Transverse colon (tissue), 4 donors: Measurements from ENCODE around the gene NID1. TPM values are rescaled to one million over a fixed set of nuclear protein-coding genes. Genes with fewer than 3 reads are reported as not detected.

Experiments
- DNase-seq: peaks from one replicate; pipeline ENCODE4 v3.0.0-alpha.2; 2019
- H3K27ac ChIP-seq, 4 donors: fragments of 200-600 bp; sonication (generic); 2 replicates each; pipeline ENCODE4 v1.5.1; 2016 to 2018; ENCODE audit warnings: inconsistent platforms in 4 of 4
- H3K27me3 ChIP-seq: fragments of 200-600 bp; sonication (generic); 2 replicates; pipeline ENCODE4 v1.5.1; 2017; ENCODE audit warnings: inconsistent platforms
- H3K36me3 ChIP-seq, 4 donors: fragments of 200-600 bp; sonication (generic); 2 replicates each; pipeline ENCODE4 v1.5.1; 2017 to 2019; ENCODE audit warnings: inconsistent platforms in 4 of 4
- H3K4me1 ChIP-seq, 4 donors: fragments of 200-600 bp; sonication (generic); 2 replicates each; pipeline ENCODE4 v1.5.1; 2017 to 2020; ENCODE audit warnings: inconsistent platforms in 4 of 4
- H3K4me3 ChIP-seq, 4 donors: fragments of 200-600 bp; sonication (generic); 1 replicate in 1 of 4; 2 replicates in 3 of 4; pipeline versions ENCODE4 v1.5.1 to v1.6.1; 2017 to 2019; ENCODE audit warnings: inconsistent platforms in 4 of 4
- H3K9me3 ChIP-seq, 2 donors: fragments of 200-600 bp; sonication (generic); 2 replicates each; pipeline ENCODE4 v1.5.1; 2017 to 2019; ENCODE audit warnings: inconsistent platforms in 2 of 2
- EP300 ChIP-seq: sonication (generic); formaldehyde crosslinking; IDR thresholded peaks from one replicate; pipeline ENCODE4 v1.6.1; 2017; ENCODE audit warnings: antibody characterized with exemption, low read depth
- POLR2A ChIP-seq: fragments of 450-650 bp; IDR thresholded peaks from one replicate; pipeline ENCODE4 v1.6.1; 2016; ENCODE audit warnings: antibody characterized with exemption, mild to moderate bottlenecking, moderate library complexity
- POLR2AphosphoS5 ChIP-seq, 3 donors: sonication (generic); formaldehyde crosslinking; IDR thresholded peaks; one replicate each; pipeline ENCODE4 v1.6.1; 2016; ENCODE audit warnings: antibody characterized with exemption in 3 of 3
- WGBS, 2 donors: methylation state at CpG; one replicate each; pipeline ENCODE4 v1.1.5; 2018; ENCODE audit warnings: low coverage in 1 of 2; 5-methylcytosine and 5-hydroxymethylcytosine counted together
- in situ Hi-C, 4 donors: fragments of 200-750 bp; cut with MboI; loops; one replicate each; pipeline versions ENCODE4 v1.15.0 to v1.15.1; 2017; ENCODE audit warnings: low sequenced_read_pairs in 3 of 4, low pct_ligation_motif_present in 1 of 4, low pct_unique_long_range_greater_than_20kb in 1 of 4
- intact Hi-C: fragments of 100-400 bp; cut with DNase I; formaldehyde crosslinking; loops from one replicate; pipeline ENCODE4 v1.15.1; 2023; ENCODE audit warnings: low total_unique reads
- total RNA-seq, 4 donors: library from RNA; depleted of rRNA; stranded (reverse); fragments of >200 nt; gene quantifications; one replicate each; pipeline ENCODE4 v1.1.0, GENCODE V29; 2016
- TF ChIP-seq, protein P1 (sequence below), 5 experiments: fragments of 200-600 bp in 3 of 5; fragments of 450-650 bp in 2 of 5; sonication (generic) in 3 of 5; IDR thresholded peaks; 1 replicate in 2 of 5; 2 replicates in 3 of 5; pipeline ENCODE4 v1.5.1; 2016 to 2017; ENCODE audit warnings: antibody characterized with exemption in 5 of 5, inconsistent platforms in 3 of 5, mild to moderate bottlenecking in 2 of 5, moderate library complexity in 1 of 5

Gene NID1
- total RNA-seq, 4 donors from 2014 or later, result 42.7 to 133 (median 63.5) TPM

GRCh38 chr1:236070753-236071152 is 5.9 kb upstream of the NID1 start:
- intact Hi-C loops, result no loop called here
- no peak for DNase-seq
- in situ Hi-C loops, result no loop called here
- peaks cover 11% of the 10 kb centered on the region for H3K27me3 ChIP-seq
- peaks cover 4 to 13% (median 9%) of the 10 kb centered on the region in 4 donors for H3K4me1 ChIP-seq
- H3K36me3 ChIP-seq, result no peaks in the 10 kb centered on the region
- H3K27ac ChIP-seq, result no peak overlapping the region
- H3K9me3 ChIP-seq, result peaks cover 0 to 4% of the 10 kb centered on the region in 2 donors
- H3K4me3 ChIP-seq, result no peak overlapping the region
- TF ChIP-seq POLR2A, result no peak
- no peak for TF ChIP-seq POLR2AphosphoS5 (IDR thresholded peaks at IDR 0.05)
- TF ChIP-seq EP300, result no peak
- TF ChIP-seq, protein P1, sequence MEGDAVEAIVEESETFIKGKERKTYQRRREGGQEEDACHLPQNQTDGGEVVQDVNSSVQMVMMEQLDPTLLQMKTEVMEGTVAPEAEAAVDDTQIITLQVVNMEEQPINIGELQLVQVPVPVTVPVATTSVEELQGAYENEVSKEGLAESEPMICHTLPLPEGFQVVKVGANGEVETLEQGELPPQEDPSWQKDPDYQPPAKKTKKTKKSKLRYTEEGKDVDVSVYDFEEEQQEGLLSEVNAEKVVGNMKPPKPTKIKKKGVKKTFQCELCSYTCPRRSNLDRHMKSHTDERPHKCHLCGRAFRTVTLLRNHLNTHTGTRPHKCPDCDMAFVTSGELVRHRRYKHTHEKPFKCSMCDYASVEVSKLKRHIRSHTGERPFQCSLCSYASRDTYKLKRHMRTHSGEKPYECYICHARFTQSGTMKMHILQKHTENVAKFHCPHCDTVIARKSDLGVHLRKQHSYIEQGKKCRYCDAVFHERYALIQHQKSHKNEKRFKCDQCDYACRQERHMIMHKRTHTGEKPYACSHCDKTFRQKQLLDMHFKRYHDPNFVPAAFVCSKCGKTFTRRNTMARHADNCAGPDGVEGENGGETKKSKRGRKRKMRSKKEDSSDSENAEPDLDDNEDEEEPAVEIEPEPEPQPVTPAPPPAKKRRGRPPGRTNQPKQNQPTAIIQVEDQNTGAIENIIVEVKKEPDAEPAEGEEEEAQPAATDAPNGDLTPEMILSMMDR (IDR thresholded peaks at IDR 0.05), result no peak

- TF ChIP-seq POLR2AphosphoS5 (IDR thresholded peaks at IDR 0.05) (no peak), POLR2A (no peak), EP300 (no peak)
- TF ChIP-seq, protein P1 (IDR thresholded peaks at IDR 0.05), result no peak
- in situ Hi-C loops (no loop called here), intact Hi-C loops (no loop called here)
- Histone ChIP-seq H3K27ac (no peak overlapping the region), H3K9me3 (peaks cover 0 to 4% of the 10 kb centered on the region in 2 donors), H3K4me1 (peaks cover 7 to 18% (median 12%) of the 10 kb centered on the region in 4 donors), H3K27me3 (peaks cover 20% of the 10 kb centered on the region), H3K36me3 (no peaks in the 10 kb centered on the region), H3K4me3 (no peak overlapping the region)
- WGBS, 2 donors, result 73 to 82% methylated on average over 3 to 5 of the region's 5 CpGs
- no peak for DNase-seq
Observed at GRCh38 chr1:236069796-236070195, 4.9 kb upstream of the NID1 start.

DNA sequence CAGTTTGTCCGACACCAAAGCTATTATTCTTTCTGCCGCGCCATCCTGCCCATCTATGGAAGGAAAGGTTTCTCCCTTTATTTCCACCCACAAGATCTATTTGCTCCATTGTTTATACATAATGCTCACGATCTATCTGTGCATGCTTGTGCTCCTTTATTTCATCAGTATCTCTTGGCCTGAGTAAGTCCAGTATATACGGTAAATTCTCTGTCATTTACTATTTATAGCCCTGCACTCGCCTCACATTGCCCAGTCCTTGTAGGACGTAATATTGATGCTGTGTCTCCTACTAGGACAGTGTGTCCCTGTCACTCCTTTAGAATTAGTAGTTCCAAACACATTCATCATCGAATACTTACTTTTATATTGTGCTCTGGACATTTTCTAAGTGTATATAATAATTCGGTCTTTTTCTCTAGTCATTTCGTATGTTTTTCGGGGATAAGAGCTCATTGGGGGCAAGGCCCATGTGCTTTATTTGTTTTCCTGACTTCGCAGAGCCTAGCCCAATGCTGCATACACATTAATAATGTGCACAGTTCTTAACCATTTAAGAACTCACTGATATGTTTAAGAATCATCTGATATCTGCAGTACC is 3.1 kb upstream of the NID1 start:
- 57 to 58% methylated on average over 6 to 12 of the region's 12 CpGs for WGBS, 2 donors
- Histone ChIP-seq H3K4me3 (no peak overlapping the region), H3K27ac (peak overlapping the region; percentile 93 to 97 (median 94)), H3K9me3 (peaks cover 0 to 4% of the 10 kb centered on the region in 2 donors), H3K36me3 (no peaks in the 10 kb centered on the region), H3K27me3 (peaks cover 34% of the 10 kb centered on the region), H3K4me1 (peaks cover 7 to 24% (median 15%) of the 10 kb centered on the region in 4 donors)
- DNase-seq, result no peak
- no peak for TF ChIP-seq POLR2A
- peak; percentile 91 to 96 (median 93) for TF ChIP-seq POLR2AphosphoS5 (IDR thresholded peaks at IDR 0.05)
- peak; percentile 100 for TF ChIP-seq EP300
- intact Hi-C loops (no loop called here), in situ Hi-C loops (no loop called here)

- 61% methylated on average over 2 to 6 of the region's 6 CpGs for WGBS, 2 donors
- Histone ChIP-seq H3K4me3 (no peak overlapping the region), H3K4me1 (peaks cover 7 to 24% (median 16%) of the 10 kb centered on the region in 4 donors), H3K36me3 (no peaks in the 10 kb centered on the region), H3K9me3 (peaks cover 0 to 4% of the 10 kb centered on the region in 2 donors), H3K27me3 (peaks cover 34% of the 10 kb centered on the region), H3K27ac (peak overlapping the region; percentile 93 to 97 (median 94))
- in situ Hi-C loops, result no loop called here
- peak; percentile 56 for DNase-seq
- TF ChIP-seq EP300, result peak; percentile 24
- TF ChIP-seq POLR2AphosphoS5 (IDR thresholded peaks at IDR 0.05), result peak; percentile 53 to 67 (median 59)
- peak; percentile 17 for TF ChIP-seq POLR2A
- TF ChIP-seq, protein P1 (IDR thresholded peaks at IDR 0.05), result no peak
- intact Hi-C loops, result no loop called here
Observed at GRCh38 chr1:236066828-236067386, 2.0 kb upstream of the NID1 start.
